ENCODE data around the gene FAM20C.

The FAM20C gene

GRCh38 chr7:278081-278480 is 85.7 kb downstream of the FAM20C start:
- no peak for DNase-seq

- DNase-seq, result no peak
Measured at GRCh38 chr7:279821-280220, 87.5 kb downstream of the FAM20C start.

GRCh38 chr7:280461-280860 is 88.1 kb downstream of the FAM20C start:
- DNase-seq, result no peak

- no peak for DNase-seq
Measured at GRCh38 chr7:281637-282036, 89.3 kb downstream of the FAM20C start.

- no peak for DNase-seq
Measured at GRCh38 chr7:282621-283020, 90.2 kb downstream of the FAM20C start.

GRCh38 chr7:284762-285722 is 92.7 kb downstream of the FAM20C start:
- DNase-seq, result no peak

GRCh38 chr7:285731-286130 is 93.4 kb downstream of the FAM20C start:
- DNase-seq, result no peak

- no peak for DNase-seq
Measured at GRCh38 chr7:286266-286665, 93.9 kb downstream of the FAM20C start.

GRCh38 chr7:288671-289101 is 96.3 kb downstream of the FAM20C start:
- no peak for DNase-seq

- DNase-seq, result no peak
Measured at GRCh38 chr7:289209-289755, 96.9 kb downstream of the FAM20C start.

- no peak for DNase-seq
Measured at GRCh38 chr7:289756-290553, 97.6 kb downstream of the FAM20C start, which contains the start of gene FOXL3. Gene FOXL3, plus strand, starts transcription at chr7:290170. Its CDS starts 0 bp downstream, at chr7:290170.

- no peak for DNase-seq
Measured at GRCh38 chr7:290554-291372, 98.4 kb downstream of the FAM20C start.

GRCh38 chr7:291373-292092 is 99.2 kb downstream of the FAM20C start:
- DNase-seq, result no peak

- DNase-seq, result no peak
Measured at GRCh38 chr7:292226-292625, 99.9 kb downstream of the FAM20C start.

GRCh38 chr7:292826-293225 is 100.5 kb downstream of the FAM20C start:
- no peak for DNase-seq

- DNase-seq, result no peak
Measured at GRCh38 chr7:293681-294439, 101.5 kb downstream of the FAM20C start.

GRCh38 chr7:294440-295154 is 102.2 kb downstream of the FAM20C start:
- no peak for DNase-seq

GRCh38 chr7:295155-296154 is 103.1 kb downstream of the FAM20C start:
- DNase-seq, result no peak

GRCh38 chr7:296373-296945 is 104.1 kb downstream of the FAM20C start:
- no peak for DNase-seq
